ENCODE results near the gene FADS1.

GRCh38 chr11:61771985-61772455 lies 44.8 kb downstream of the FADS1 start:
- no peak for TF ChIP-seq CTCF (IDR thresholded peaks at IDR 0.05; ENCODE audit: low read depth, low read length, poor library complexity, severe bottlenecking)
- TF ChIP-seq EZH2phosphoT487 (IDR thresholded peaks at IDR 0.05; ENCODE audit: borderline replicate concordance, low read length), result no peak
